D721Med (cell line): ENCODE data around the gene SNIP1.
A peak's percentile ranks its signal among the peaks of the same experiment; 100 is the strongest.

Source experiments
- DNase-seq: peaks from one replicate; pipeline ENCODE4 v3.0.0; 2011; ENCODE audit warnings: low spot score; ENCODE audit not compliant: insufficient read length
- FAIRE-seq: peaks from 2 replicates; lab custom pipeline; 2011; peaks lifted over from hg19 to GRCh38; lab: Jason Lieb, UNC
- CTCF ChIP-seq: IDR thresholded peaks from 2 replicates; pipeline ENCODE4 v1.5.1; 2012; ENCODE audit warnings: mild to moderate bottlenecking, control low read depth; ENCODE audit not compliant: insufficient read depth; ENCODE audit errors: missing control alignments

Gene SNIP1

GRCh38 chr1:37498872-37499617 lies 55.0 kb downstream of the SNIP1 start:
- DNase-seq (no peak), FAIRE-seq (no peak)
- TF ChIP-seq CTCF, result no peak

- no peak for TF ChIP-seq CTCF
- FAIRE-seq (no peak), DNase-seq (no peak)
These were observed 56.3 kb downstream of the SNIP1 start for GRCh38 chr1:37497832-37498231.

- no peak for DNase-seq
- no peak for TF ChIP-seq CTCF
- no peak for FAIRE-seq
These were observed 58.2 kb downstream of the SNIP1 start for GRCh38 chr1:37495875-37496274.

- TF ChIP-seq CTCF, result no peak
- DNase-seq (no peak), FAIRE-seq (no peak)
These were observed 60.6 kb downstream of the SNIP1 start for GRCh38 chr1:37493336-37494098.

- TF ChIP-seq CTCF, result no peak
- FAIRE-seq (no peak), DNase-seq (no peak)
These were observed 66.5 kb downstream of the SNIP1 start for GRCh38 chr1:37487619-37487984.

GRCh38 chr1:37486680-37487618 lies 67.1 kb downstream of the SNIP1 start:
- no peak for DNase-seq
- no peak for FAIRE-seq
- peak; percentile 71 for TF ChIP-seq CTCF
